Dermis blood vessel endothelial cell (primary cell): ENCODE results near the gene RPS5. TPM values are rescaled to one million over a fixed set of nuclear protein-coding genes. Genes with fewer than 3 reads are reported as not detected.
"Not testable (repeated sequence)": the region's sequence is repeated elsewhere in the genome, so short reads cannot be mapped to it uniquely, and the experiment has no call there.

Experiments
- DNase-seq: peaks from one replicate; pipeline ENCODE4 v3.0.0; 2010
- total RNA-seq: library from RNA; depleted of rRNA; stranded (reverse); fragments of >200 nt; gene quantifications from 2 replicates; pipeline ENCODE4 v1.2.3, GENCODE V29; 2014

The RPS5 gene
- total RNA-seq, 1 donor from 2014 or later: 2,550 TPM

GRCh38 chr19:58385891-58386575 lies 1.0 kb upstream of the RPS5 start:
- no peak for DNase-seq

- no peak for DNase-seq
Observed at GRCh38 chr19:58387338-58388174, 487 bp downstream of the RPS5 start.

GRCh38 chr19:58388175-58388526 lies 1.1 kb downstream of the RPS5 start:
- no peak for DNase-seq

GRCh38 chr19:58392945-58393724 lies 6.1 kb downstream of the RPS5 start:
- no peak for DNase-seq

DNA sequence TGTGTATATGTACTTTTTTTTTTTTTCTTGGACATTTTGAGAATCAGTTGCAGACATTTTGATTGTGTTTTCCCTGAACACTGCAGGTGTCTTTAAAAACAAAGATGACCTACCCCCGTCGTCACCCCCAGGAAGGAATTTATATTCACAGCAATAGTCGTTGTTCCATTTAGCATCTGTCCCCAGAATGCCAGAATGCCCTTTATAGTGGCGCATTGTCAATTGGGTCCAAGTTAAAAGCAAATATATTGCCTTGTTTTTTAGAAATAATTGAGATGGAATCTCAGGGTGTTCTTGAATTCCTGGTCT lies 6.6 kb downstream of the RPS5 start:
- DNase-seq: no peak

DNA sequence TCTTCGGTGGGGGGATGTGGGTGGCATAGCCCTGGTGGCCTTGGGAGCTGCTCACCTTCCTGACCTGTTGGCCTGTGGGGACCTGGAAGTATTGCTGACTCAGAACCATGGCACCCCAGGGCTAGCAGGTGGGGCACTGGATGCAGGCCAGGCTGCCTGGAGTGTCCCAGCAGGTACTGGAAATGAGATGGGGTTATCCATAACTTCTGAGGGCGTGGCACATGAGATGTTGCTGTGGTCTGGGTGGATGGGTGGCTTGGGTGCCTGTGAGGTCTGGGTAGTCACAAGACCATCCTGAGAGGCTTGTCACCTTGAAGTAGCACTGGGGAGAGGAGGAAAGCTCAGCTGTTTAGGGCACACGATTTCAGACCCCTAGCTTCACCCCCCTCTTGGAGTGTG lies 7.8 kb downstream of the RPS5 start:
- no peak for DNase-seq

GRCh38 chr19:58395220-58395978 lies 8.3 kb downstream of the RPS5 start, which contains the start of gene RNF225:
TSS of gene RNF225 (plus strand) at chr19:58395656. CDS start at chr19:58396090, 434 bp downstream.
- DNase-seq: no peak

DNA sequence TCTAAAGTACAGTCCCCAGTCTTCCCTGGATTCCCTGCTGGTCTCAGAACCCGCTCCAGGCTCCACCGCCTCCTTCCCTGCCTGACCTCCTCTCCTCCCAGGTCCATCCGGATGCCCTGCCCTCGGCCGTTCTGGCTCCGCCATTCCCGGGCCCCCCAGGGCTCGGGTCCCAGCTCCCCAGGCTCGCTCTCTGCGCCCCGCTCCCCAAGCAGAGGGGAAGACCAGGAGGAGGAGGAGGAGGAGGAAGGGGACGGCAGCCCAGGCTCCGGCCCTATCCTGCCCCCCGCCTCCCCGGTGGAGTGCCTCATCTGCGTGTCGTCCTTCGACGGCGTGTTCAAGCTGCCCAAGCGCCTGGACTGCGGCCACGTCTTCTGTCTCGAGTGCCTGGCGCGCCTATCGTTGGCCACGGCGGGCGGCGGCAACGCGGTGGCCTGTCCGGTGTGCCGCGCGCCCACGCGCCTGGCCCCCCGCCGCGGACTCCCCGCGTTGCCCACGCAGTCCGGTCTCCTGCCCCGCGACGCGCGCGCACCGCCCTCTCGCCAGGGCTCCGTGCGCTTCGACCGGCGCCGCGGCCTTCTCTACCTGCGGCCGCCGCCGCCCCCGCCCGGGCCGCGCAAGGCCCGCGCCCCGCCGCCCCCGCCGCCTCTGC lies 9.0 kb downstream of the RPS5 start:
- DNase-seq: no peak

DNA sequence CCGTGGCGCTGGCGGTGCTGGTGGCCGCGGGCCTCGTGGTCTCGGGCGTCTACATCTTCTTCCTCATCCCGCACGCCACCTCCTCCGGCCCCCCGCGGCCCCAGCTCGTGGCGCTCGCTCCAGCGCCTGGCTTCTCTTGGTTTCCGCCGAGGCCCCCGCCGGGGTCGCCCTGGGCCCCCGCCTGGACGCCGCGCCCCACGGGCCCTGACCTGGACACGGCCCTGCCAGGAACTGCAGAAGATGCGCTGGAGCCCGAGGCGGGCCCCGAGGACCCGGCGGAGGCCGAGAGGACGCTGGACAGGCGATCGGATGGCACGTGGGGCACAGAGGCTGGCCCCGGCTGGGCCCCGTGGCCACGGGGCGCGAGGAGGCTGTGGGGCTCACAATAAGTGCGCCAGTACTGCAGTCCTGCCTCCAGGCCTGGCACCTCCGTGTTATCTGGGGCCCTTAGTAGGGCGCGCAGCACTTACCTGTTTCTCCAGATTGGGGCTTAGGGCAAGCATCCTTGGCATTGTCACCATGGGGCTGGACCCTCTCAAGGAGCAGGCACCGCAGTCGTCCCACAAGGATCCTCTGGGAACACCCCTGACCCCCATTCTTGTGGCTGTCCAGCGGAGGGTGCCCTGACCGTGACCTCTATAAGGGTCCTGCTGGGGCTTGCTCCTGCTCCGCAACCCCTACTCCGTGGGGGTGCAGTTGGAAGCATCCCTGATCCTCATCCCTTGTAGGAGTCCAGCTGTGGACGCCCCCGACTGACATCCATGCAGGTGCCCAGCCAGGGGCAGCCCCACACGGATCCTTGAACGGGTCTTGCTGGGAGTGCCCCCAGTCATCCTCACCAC lies 9.8 kb downstream of the RPS5 start:
- DNase-seq: no peak

- DNase-seq: no peak
Observed at GRCh38 chr19:58397533-58398037, 10.5 kb downstream of the RPS5 start.

DNA sequence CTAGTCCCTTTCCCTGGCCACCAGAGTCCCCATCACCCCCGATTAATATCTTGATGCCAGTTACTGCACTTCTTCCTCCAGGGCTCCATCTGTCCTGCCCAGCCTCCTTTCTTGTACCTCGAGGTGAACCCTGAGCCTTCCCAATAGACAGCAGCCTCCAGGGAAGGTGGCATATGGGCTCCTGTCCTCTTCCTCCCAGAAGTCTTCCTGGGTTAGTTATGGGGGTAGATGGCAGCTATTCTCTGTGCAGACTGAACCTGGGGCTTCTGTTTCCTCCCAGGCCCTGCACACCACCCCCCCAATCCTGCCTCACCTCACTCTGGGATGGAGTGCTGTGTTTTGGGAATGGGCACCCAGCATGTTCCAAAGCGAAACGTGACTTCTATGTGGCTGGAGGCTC lies 11.0 kb downstream of the RPS5 start:
- DNase-seq: no peak

DNA sequence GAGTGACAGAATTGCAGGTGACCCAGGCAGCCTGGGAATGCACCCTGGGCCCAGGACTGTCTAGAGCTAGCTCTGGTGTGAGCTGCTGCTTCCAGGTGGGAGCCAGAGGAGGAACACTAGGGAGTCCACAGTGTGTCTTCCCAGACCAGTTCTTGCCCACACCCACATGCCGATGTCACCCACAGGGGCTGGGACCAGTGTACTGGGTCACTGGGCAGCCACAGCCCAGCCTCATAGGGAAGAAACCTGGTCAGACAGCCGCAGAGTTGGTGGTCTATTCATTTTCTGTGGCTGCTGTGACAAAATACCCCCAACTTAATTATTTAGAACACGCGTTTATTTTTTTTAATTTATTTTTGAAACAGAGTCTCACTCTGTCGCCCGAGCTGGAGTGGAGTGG lies 11.5 kb downstream of the RPS5 start:
- DNase-seq: no peak

- no peak for DNase-seq
Observed at GRCh38 chr19:58399903-58400302, 12.8 kb downstream of the RPS5 start.

- DNase-seq: no peak
Observed at GRCh38 chr19:58400316-58400915, 13.3 kb downstream of the RPS5 start.

GRCh38 chr19:58400916-58401839 lies 14.1 kb downstream of the RPS5 start:
- peak; percentile 100 for DNase-seq

DNA sequence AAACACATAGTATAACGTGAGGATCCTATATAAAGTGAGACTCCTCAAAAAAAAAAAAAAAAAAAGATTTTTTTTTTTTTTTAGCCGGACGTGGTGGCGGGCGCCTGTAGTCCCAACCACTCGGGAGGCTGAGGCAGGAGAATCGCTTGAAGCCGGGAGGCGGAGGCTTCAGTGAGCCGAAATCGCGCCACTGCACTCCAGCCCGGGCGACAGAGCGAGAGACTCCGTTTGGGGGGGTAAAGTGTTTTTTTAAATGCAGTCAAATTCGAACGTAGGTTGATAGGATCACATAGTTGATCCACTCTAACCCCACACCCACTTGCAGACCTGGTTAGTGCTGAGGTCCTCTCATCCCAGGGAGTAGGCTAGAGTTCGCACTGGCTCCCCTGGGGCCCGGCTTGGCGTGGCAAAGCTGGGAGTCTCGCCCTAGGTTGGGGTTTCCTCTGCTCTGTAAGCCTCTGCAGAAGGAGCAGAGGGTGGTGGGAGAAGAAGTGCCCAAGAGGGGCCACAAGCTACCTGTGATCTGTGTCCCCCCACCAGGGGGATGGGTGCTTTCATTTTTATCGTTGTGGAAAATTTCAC lies 14.9 kb downstream of the RPS5 start:
- DNase-seq: no peak

DNA sequence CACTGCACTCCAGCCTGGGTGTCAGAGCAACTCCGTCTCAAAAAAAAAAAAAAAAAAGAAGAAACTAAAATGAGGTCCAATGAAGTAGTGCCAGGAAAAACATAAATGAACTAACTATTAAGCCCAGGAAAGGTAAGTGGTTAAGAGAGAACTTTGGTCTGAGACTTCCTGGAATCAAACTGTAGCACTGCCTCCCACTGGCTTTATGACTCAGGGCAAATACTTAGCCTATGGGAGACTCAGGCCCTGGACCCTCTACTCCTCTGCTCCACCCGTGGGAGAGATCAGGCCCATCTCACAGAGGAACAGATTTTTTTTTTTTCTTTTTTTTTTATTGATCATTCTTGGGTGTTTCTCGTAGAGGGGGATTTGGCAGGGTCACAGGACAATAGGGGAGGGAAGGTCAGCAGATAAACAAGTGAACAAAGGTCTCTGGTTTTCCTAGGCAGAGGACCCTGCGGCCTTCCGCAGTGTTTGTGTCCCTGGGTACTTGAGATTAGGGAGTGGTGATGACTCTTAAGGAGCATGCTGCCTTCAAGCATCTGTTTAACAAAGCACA lies 16.9 kb downstream of the RPS5 start:
- not testable (repeated sequence) for DNase-seq

DNA sequence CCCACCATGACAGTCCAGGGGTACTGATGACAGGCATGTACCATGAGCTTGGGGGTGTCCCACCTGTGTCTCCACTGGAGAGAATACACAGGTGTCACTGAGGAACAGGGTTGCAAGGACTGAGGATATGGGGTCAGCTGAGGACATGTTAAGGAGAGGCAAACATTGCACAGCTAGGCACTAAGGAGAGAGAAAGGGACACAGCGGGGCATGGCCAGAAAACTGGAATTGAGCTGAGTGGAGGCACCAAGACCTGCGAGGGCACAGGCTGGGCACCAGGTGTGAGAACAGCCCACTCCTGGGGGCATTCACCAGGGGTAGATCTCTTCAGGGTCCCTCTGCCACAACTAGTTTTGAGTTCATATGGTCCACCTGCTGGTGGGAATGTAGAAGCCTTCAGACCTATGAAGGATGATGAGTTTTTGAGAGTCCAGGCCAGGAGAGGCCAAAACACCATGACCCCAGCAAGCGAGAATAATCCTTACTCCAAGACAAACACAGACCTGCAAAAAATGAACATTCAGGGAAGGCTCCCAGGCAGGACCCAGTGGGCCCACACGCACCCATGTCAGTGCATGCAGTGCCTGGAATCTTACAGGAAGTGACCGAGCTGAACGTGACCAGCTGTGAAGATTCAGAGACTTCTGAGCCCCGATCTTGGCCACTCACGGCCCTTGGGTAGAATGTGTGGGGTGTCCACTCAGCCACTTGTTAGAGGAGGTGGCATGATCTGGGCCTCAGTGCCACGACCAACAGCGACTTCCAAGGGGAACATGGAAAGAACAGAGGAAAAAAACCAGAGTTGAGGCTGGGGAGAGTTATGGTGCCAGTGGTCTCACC lies 20.0 kb downstream of the RPS5 start:
- DNase-seq: peak; percentile 33
